HG02763 (cell line): ENCODE measurements around the gene TSNAX.

Experiments
- ATAC-seq: cut with Tn5 transposase; IDR thresholded peaks from one replicate; pipeline ENCODE4 v1.9.1; 2021; ENCODE audit warnings: mild to moderate bottlenecking, moderate library complexity; ENCODE audit not compliant: unreplicated experiment

The TSNAX gene

DNA sequence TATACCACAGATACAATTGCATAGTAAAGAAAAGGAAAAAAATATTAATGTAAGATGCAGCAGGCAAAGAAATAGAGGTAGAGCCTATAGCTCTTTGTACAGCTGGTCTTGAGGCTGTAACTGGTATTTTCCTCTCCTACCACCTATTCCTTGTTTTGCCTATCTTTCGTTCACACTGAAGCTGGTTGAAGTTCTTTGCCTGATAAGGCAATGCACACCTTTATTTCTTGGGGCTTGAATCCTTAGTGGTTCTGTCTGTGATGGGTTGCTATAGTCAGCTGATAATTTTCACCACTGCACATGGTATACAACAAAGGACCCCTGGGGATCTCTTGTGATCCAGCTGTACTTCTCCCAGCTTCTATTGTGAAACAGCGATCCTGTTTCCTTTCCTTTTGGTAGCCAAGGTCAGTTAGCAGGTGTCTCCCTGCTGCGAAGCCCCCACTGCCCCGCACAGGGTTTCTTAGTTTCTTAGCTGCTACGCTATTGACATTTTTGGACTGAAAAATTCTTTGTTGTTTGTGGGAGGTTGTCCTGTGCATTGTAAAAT is 9.9 kb upstream of the TSNAX start:
- no peak for ATAC-seq

DNA sequence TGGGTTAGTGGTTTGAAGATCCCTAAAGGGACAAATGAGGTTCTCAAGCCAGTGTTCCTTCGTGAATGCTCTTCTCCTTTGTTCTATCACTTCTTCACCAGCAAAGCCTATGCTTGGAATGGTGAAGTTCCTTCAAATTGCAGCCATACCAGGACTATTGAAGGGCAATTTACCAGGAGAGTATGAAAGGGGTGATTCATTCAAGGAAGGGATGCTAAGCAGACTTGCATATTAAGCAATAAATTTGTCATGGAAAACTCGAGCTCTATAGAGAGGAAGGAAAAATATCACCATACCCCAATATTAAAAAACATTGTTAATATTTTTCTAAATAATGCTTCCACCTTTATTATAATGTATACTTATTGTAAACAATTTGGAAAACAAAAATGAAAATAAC is 9.3 kb upstream of the TSNAX start:
- no peak for ATAC-seq

DNA sequence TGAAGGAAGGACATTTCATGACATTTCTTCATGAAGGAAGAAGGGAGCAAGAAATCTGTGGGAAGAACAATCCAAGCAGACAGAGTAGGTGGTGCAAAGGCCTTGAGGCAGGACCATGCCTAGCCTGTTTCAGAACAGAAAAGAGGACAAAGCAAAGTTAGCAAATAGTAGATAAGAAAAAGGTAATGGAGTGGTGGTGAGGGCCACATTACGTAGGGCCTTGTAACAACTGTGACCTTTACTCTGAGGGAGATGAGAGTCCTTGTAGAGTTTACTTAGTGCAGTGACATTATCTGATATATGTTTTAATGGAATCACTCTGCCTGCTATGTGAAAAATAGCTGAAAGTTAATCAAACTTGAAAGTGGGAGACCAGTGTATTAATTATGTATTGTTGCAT is 6.4 kb upstream of the TSNAX start:
- no peak for ATAC-seq

DNA sequence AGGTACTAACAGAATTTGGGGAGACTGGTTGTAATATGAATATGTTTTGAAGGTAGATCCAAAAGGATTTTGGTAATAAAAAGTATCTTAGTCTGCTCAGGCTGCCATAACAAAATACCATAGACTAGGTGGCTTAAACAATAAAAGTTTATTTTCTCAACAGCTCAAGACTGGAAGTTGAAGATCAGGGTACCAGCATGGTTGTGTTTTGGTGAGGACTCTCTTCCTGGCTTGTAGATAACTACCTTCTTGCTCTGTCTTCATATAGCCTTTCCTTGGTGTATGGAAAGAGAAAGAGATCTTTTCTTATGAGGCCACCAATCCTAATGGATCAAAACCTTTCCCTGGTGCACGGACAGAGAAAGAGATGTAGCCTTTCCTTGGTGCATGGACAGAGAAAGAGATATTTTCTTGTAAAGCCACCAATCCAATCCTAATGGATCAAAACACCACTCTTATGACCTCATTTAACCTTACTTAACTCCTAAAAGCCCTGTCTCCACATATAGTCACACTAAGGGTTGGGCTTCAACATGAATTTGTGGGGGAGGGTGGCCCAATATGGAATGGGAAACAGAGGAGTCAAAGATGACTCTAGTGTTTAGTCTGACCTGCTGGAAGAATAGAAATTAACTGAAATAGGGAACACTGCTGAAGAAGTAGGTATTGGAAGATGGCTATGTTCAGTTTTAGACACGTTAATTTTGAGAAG is 5.4 kb upstream of the TSNAX start:
- ATAC-seq, result no peak

DNA sequence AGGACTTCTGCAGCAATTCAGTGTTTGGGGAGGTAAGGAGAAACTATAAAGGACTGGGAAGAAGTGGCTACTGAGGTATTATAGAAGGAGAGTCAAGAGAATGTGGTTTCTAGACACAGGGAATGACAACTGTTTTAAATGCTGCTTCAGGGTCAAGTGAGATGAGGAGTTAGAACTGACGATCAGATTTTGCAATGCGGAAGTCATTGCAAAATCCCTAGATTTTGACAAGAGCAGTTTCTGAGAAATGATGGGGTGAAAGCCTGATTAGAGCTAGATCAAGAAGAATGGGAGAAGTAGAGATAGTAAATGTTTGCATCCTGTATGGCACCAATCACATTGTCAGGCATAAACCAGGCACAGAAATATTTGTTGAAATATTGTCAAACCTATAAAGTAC is 4.7 kb upstream of the TSNAX start:
- ATAC-seq, result no peak

DNA sequence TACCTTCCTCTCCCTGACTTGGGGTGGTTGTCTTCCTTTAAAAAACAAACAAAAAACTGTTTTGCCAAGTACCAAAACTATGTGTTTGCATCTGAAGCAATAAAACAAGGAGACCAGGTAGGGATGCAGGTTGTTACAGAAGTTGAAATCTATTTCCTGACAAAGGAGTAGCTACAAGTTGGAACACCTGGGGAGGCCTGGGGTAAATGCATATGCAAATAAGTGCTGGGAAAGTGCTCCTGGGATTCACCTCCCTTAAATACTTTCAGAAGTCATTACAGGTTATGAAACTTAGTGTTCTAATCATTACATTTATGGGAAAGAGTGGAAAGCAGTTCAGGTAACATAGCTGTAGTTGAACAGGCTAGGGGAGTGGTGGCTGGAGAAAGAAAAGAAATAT is 1.9 kb upstream of the TSNAX start:
- no peak for ATAC-seq

DNA sequence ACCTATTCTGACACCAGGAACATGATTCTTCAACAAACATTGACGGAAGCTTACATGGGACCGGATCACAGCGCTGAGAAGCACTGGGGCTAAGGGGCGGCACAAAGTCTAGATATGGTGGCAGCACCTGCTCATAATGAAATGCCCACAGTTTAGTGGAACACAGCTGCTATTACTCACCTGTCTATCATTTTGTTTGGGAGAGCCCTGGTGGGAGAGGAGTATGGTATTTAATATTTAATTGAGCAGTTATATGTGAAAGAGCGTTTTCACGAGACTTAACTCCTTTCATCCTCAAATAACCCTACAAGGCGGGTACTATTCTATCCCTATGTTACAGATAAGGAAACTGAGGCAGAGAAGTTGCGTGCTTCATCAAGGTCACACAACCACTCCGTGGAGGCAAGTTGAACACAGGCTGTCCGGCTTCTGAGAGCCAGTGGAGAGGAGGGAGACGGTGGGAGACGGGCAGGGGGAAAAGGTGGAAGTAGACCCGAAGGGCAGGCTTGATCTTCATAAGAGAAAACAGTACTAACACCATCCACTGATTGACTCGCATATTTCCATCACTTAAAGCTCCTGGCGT is 790 bp upstream of the TSNAX start:
- ATAC-seq, result peak; percentile 8

DNA sequence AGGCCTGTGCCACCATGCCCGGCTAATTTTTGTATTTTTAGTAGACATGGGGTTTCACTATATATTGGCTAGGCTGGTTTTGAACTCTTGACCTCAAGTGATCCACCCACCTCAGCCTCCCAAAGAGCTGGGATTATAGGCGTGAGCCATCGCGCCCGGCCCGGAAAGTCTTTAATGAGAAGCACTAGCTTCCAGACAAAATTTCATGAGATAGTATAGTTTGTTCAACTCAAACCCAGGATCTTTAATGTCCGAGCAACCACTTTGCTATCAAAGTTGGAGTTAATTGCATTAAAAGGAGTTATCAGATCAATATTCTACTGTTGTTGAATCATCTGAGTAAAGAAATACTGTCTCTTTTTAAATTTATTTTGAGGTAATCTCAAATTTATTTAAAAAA is 4.8 kb downstream of the TSNAX start:
- no peak for ATAC-seq

DNA sequence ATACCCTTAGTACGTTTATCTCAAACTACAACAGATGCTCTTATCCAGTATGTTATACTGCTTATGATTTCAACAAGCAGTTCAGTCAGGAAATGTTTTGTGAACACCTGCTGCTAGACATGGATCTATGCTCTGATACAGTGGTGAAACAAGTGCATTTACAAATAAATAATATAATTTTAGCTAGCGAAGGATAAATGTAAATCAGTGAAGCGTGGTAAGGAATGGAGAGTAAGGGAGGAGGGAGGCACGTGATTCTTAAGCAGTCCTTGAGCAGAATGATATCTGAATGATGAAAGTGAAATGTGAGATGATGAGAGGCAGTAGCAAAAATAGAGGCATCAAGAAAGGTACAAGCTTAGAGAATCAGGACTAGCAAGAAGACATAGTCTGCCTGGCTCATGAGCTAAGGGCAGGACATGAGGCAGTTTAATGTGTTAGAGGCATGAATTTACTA is 6.3 kb downstream of the TSNAX start:
- no peak for ATAC-seq

DNA sequence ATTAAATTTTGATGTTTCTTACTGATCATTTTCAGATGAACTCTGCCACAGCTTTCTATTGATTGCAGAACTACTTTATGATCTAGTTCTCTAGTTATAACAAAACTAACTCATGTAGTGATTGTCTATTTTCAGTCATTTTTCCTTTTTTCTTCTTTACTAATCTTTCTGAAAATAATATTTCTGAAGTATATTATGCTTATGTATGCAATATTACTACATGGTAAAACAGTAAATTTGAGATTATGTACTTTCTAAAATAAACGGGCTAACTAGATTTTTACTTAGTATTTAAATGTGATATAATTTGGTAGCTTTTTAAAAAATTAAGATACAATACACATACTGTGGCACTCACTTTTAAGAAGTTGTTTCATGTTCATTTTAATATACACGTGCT is 7.6 kb downstream of the TSNAX start:
- no peak for ATAC-seq

DNA sequence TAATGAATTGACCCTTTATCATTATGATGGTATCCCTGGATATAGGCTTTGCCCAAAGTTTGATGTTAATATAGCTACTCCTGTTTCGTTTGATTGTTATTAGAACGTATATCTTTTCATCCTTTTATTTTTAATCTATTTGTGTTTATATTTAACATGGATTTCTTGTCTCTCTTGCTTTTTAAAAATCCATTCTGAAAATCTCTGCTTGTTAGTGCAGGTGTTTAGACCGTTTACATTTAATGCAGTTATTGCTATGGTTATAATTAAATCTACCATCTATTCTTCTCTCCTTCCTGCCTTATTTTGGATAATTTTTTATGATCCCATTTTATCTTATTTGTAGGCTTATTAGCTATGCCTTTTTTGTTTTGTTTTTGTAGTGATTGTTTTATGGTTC is 12.4 kb downstream of the TSNAX start:
- no peak for ATAC-seq

DNA sequence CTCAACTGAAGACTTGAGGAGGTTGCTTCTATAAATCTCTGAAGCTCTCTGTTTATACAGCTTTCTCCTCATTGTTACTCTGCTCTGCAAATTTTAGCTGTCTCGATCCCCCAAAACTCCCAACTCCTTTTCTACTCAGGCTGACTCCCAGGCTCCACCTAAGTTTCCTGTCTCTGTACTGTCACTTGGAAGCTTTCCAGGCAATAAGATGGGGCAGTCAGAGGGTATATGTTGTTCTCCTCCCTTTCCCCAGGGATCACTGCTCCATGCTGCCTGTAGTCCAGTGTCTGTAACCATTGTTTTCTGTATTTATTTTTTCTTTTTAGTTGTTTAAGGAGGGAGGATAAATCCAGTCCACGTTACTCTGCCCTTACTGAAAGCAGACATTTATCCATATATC is 13.4 kb downstream of the TSNAX start:
- ATAC-seq, result no peak

DNA sequence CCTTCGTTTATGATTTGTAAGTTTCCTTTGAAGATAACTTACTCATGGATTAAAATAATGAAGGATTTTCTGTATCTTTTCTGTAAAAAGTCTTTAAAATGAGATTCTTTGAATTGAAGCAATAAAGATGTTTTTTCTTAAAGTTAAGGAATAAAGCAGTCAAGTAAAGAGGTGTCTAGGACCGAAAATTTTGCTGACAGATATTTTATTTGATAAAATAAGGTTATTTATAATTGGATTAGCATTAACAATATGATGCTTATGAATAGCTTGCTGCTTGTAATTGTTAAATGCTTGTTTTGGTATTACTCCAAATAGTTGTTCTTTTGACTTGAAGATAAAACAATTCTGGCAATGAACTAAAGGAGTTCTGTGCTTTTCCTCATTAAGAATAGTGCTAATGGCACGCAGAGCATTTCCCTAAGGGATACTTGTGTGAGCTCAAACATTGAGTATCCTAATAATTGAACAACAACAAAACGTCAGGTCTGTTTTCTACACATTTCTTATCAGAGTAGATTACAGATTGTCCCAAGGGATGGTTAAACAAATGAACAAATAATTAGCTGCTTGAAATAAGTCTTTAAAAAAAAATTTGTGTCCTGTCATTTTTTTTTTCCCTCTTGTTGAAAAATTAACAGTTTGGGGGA is 16.6 kb downstream of the TSNAX start:
- no peak for ATAC-seq

DNA sequence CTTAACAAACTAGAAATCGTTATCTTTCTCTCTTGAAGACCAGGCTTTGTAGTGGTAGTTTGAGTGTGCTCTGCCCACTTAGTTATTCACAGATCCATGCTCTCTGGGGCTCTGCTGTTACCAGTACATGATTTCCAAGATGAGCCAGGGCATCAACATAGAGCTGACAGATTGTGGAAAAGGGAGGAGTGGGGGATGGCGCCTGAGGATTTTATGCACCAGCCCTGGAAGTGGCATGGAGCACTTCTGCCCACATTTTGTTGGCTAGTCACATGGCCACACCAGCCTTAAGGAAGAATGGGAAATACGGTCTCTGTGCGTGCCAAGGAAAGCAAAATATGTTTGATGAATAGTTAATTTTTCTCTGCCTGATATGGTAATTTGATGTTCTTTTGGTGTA is 18.2 kb downstream of the TSNAX start:
- no peak for ATAC-seq

DNA sequence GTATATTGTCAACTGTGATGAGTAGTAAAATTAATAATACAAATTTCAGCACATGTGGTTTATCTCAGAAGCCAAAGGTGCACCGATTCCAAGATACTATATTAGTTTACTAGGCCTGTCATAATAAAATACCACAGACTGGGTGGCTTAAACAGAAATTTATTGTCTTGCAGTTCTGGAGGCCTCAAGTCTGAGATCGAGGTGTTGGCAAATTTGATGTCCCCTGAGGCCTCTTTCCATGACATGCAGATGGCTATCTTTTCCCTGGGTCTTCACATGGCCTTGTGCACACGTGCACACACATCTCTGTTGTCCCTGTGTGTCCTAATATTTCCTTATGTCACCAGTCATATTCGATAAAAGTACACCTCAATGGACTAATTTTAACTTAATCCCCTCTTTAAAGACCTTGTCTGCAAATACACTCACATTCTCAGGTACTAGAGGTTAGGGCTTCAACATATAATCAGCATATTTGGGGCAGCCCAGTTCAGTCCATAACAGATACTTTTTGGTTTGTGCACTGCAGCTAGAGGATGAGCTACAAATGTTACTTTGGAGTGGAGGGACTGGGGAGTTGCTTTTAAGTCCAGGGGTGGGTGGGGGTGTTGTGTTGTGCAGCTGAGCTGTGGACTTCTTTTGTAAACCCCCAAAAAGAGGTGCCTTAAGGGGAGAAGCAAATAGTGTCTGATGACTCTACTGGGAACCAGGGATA is 21.4 kb downstream of the TSNAX start:
- no peak for ATAC-seq

DNA sequence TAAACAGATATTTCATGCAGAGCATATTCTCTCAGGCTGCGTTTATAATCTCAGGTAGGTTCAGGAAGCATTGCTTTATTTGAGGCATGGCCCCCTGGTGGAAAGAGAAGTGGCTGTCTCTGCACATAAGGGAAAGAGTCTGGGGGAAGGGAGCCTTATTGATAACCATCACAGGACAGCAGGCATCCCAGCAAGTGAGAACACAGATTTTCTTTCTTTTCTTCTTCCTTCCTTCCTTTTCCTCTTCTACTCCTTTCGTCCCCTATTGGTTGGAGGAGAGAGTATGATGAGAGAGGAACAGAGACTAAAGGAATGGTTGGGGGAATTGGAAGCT is 21.9 kb downstream of the TSNAX start:
- ATAC-seq, result no peak

DNA sequence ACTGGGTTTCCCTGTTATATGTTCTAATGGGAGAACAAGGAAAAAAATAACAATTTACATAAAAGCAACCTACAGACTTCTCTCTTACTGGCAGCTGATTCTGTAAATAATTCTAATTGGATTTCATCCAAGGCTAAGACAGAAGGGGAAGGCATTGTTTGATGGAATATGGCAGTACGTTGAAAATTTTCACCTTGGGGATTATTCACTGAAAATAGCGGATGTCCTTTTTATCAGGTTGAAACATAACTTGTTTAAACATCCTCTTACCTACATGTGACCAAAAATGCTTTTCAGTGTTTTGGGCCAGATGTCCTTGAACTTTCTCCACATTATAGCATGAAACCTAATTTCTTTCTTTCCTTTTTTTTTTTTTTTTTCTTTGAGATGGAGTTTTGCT is 24.9 kb downstream of the TSNAX start:
- no peak for ATAC-seq

DNA sequence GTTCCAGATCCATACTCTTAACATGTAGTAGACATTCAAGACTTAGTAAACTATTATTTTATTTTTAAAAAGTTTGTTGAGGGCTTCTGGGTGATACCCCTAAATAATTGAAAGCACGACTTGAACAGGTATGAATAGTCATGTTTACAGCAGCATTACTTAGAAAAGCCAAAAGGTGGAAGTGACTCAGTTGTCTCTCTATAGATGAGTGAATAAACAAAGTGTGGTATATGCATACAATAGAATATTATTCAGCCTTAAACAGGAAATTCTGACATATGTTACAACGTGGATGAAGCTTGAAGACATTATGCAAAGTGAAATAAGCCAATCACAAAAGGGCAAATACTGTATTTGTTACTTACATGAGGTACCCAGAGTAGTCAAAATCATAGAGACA is 26.5 kb downstream of the TSNAX start:
- no peak for ATAC-seq

DNA sequence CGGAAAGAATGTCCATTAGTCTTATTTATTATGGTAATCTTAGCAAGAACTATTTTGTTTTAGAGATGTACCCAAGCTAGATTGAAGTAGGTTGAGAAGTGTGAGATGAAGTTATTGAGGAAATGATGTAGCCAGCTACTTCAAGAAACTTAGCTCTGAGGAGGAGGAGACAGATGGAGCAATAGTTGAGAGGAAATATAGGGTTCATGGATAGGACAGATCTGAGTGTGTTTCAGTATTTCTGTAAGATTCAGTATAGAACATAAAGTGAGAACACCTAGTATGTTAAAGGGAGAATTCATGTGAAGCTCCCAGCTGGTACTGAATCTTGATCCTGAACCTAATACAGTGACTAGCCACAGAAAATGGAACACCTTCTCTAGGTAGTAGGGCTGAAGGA is 28.9 kb downstream of the TSNAX start:
- ATAC-seq, result no peak

DNA sequence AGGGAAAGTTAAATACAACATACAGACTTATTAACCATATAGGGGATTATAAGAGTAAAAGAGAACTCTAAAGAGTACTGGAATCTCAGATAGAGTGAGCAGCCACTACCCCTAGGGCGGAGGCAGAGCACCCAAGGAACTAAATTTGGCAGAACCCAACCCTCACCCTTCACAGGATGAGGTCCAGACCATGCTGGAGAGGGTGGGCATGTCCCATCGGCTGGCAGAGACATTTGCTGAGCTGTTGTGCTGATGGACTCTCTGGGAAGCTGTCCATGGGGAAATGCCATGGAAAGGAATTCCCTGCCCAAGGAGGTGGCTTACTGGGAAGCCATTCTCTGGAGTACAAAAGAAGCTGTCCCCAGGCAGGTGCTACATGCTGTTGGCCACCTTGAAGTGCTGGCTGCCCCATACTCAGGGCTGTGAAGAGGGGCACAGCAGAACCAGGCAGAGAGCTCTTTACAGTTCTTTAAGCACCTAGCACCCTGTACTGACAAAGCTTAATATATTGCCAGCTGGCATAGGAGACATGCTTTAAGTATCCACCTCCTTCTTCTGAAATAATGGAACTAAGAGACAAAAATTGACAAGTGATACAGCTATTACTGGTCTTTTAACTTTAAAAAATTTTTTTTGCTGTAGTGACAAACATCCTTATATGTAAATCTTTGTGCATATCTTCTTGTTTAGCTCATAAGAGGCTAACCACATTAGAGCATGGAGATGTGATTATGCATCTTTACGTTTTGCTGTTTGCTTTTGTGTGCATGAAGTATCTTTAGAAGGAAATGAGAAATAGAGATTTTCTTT is 29.6 kb downstream of the TSNAX start:
- no peak for ATAC-seq

DNA sequence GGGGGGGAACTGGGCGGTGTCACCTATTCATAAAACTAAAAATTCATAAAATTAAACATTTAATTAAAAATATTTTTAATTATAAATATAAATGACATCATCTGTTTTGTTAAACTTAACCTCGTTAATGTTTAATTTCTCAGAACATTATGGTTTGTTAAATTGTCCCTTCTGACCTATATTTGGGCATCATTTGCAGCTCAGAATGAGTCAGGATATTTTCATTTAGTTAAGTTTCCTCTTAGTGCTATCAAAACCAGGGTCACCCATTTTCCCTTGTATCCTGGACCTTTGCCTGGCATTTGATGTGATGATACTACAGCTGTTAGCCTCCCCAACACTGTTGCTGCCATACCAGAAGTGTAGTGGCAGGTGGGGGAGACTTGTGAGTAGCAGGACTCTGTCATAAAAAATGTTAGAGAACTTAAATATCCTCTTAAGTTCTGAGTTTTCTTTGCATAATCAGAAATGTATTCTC is 30.3 kb downstream of the TSNAX start:
- no peak for ATAC-seq
